ENCODE results near the gene NTSR1.

NTSR1 gene

GRCh38 chr20:62740286-62741141, 31.9 kb downstream of the NTSR1 start:
- DNase-seq (ENCODE audit: low read depth): no peak

DNA sequence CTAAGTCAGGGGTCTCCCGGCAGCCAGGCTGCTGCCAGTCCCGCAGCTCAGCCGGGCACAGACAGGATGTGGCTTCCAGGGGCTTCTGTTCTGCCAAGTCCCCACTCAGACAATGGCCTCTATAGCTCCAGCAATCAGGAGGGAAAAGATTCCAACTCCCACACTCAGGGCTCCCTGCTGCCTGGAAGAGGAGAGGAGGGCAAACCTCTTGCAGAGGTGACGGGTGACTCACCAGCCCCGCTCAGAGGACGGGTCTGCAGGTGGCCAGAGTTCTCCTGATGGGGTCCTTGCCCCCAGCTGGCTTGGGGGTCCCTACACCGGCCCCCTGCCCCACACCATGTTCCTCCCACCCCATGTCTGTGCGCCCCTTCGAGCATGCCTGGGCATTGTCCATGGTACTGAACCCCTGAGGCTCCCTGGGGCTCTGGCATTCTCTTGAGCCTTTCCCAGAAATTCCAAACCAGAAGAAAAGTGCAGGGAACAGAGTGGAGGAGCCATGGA, 32.6 kb downstream of the NTSR1 start:
- no peak for DNase-seq (ENCODE audit: low read depth)

DNA sequence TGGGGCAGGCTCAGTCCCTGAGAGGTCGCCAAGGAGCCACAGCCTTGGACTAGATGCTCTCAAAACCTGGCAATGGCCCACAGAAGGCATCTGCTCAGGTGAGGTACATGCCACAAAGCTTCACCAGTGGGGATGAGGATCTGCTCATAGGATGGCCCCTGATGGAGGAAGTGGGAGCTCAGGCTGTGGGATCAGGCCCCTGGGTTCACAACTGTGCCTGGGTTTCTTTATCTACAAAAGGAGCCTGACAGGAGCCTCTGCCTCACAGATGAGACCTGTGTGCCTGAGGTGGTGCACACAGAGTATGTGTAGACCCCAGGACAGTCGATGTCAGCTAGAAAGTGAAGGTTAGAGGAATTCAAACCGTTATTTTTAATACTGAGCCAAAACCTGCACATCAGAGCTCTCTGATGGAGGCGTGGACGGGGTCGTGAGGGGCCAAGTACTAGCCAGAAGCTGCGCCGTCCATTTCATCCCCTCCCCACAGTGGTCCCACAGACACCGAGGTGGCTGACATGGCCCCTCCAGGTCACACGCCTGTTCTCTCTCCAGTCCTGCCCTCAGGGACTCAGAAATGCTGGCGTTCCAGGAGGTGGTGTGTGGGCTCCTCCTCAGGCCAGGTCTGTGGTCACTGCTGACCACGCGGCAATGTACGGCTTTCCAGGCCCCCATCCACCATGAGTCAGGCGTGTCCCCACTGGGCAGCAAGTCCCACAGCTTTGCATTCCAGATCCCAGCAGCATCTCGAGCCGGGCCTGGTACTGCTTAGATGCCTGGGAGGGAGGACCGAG, 33.3 kb downstream of the NTSR1 start:
- no peak for DNase-seq (ENCODE audit: low read depth)

DNA sequence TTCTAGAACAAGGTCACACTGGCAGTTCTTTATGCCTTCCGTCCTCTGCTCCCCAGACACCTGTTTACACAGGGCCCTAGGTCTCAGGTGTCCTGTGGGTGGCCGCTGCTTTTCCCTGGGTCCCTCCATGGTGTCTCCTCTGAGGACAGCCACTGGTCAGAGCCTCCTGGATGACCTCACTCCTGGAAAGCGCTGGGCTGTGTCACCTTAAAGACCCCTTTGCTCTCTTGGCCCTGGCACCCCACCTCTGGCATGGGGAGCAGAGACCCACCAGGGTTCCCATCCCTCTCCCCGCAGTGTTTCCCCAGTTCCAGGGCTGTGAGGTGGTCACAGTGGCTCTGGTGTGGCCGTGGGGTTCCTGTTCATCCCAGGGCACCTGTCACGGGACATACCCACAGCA, 33.9 kb downstream of the NTSR1 start:
- no peak for DNase-seq (ENCODE audit: low read depth)

- DNase-seq (ENCODE audit: low read depth): no peak
These were observed 34.5 kb downstream of the NTSR1 start for GRCh38 chr20:62742979-62743776.

- no peak for DNase-seq (ENCODE audit: low read depth)
These were observed 35.2 kb downstream of the NTSR1 start for GRCh38 chr20:62743777-62744317.

DNA sequence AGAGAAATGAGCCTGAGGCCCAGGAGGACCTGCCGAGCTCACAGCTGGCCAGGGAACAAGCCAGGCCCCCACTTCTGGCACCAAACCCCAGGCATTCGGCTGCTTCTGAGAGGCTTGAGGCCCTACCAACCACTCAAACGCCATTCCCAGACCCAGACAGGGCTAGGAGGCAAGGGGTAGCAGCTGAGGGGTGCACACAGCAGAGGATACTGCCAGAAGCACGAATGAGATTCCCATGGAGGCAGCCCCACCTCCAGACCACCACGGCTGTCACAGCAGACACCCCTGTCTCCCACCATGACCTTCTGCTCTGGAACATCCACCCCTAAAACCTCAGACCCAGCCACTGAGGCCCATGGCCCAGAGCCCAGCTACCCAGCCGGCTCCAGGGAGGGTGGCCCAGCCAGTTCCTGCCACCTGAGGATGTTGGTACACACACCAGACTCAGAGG, 36.1 kb downstream of the NTSR1 start:
- DNase-seq (ENCODE audit: low read depth): no peak

DNA sequence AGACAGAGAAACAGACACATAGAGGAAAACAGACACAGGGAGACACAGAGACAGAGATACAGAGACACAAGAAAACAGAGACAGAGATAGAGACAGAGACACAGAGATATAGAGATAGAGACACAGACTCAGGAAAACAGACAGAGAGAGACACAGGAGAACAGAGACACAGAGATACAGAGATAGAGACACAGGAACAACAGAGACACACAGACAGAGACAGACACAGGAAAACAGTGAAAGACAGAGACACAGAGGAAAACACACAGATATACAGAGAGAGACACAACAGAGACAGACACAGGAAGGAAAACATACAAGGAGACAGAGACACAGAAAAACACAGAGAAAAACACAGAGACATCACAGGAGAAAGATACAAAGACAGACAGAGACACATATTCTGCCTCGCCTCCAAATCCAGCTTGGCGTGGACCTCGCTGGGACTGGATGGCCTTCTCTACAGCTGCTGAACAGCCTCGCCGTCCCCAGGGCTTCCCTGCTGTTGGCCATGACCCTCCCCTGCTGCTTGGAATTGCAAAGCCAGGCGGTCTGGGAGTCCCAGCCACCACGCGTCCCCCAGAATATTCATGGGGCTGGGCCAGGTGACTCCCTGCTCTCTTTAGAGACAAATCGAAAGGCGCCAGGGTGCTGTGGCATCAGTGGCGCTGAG, 36.8 kb downstream of the NTSR1 start:
- no peak for DNase-seq (ENCODE audit: low read depth)

DNA sequence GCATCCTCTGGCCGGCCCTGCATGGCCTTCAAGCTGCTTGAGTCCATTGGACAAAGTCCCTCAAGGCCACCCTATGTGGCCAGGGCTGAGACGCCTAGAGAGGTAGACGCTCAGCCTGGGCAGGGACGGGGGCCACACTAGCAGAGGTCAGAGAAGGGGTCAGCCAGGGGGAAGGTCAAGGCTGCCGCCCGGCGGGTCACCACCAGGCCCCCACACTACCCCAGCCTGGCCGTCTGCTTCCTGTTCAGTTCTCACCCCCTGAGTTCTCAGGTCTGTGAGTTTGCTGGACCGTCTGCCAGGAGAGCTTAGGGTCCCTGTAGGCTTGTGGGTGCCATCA, 37.3 kb downstream of the NTSR1 start:
- no peak for DNase-seq (ENCODE audit: low read depth)

- no peak for DNase-seq (ENCODE audit: low read depth)
These were observed 39.7 kb downstream of the NTSR1 start for GRCh38 chr20:62748311-62748710.

GRCh38 chr20:62749851-62750445, 41.3 kb downstream of the NTSR1 start:
- DNase-seq (ENCODE audit: low read depth): no peak

- DNase-seq (ENCODE audit: low read depth): no peak
These were observed 43.0 kb downstream of the NTSR1 start for GRCh38 chr20:62751551-62752150.

DNA sequence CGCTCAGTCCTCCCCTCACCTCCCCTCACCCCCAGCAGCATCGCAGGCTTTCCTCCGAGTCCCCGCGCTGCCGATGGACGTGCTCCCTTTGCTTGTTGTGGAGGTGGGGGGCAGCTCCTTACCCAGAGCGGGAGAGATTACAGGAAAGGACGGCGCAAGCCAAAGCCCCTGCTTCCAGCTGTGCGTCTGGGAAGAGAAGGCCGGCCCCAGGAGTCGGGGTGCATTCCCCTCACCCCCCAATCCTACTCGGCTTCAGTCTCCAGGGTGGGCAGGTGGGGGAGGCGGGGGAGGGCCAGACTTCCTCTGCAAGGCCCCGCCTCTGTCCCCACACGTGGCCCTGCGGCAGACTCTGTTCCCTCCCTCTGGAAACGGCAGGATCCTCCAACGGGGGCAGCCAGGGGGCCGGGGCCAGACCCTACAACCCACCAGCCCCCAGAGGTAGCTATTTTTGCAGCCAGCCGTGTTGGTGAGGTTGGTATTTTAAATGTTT, 43.6 kb downstream of the NTSR1 start:
- DNase-seq (ENCODE audit: low read depth): no peak

GRCh38 chr20:62752671-62753501, 44.2 kb downstream of the NTSR1 start:
- no peak for DNase-seq (ENCODE audit: low read depth)

DNA sequence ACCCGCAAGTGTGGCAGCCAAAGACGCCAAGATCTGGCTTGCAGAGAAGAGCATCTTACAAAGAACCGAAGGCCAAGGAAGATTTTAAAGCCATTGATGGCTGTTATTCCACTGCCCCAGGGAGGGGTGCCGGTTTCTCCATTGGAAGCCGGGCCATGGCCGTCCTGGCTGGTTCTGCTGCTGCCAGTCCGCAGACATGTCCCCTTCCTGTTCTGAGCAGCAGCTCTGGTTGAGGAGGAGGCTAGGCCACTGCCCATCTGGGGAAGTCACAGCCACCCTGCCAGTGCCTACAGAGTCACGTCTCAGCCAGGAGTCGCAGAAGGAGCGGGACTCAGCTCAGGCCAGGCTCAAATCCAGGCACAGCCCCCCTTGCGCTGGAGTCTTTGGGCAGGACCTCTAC, 45.0 kb downstream of the NTSR1 start:
- DNase-seq (ENCODE audit: low read depth): no peak

GRCh38 chr20:62754122-62754990, 45.7 kb downstream of the NTSR1 start:
- DNase-seq (ENCODE audit: low read depth): no peak

DNA sequence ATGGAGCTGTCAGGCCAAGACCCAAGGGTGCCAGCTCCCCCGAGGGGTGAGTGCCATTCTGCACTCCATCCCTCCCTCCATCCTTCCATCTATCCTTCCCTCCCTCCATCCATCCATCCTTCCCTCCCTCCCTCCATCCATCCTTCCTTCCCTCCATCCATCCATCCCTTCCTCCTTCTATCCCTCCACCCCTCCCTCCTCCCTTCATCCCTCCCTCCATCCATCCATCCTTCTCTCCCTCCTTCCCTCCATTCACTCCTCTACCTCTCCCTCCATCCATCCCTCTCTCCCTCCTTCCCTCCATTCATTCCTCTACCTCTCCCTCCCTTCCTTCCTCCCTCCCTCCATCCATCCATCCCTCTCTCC, 46.3 kb downstream of the NTSR1 start:
- DNase-seq (ENCODE audit: low read depth): no peak
